HG03342 (cell line): ENCODE measurements around the gene CCL24.
"Not testable (repeated sequence)": the region's sequence is repeated elsewhere in the genome, so short reads cannot be mapped to it uniquely, and the experiment has no call there.

Source experiments
- ATAC-seq: cut with Tn5 transposase; IDR thresholded peaks from one replicate; pipeline ENCODE4 v1.9.1; 2021; ENCODE audit warnings: mild to moderate bottlenecking, moderate library complexity; ENCODE audit not compliant: unreplicated experiment

CCL24 gene

GRCh38 chr7:75820688-75821087 lies 7.1 kb upstream of the CCL24 start:
- no peak for ATAC-seq

GRCh38 chr7:75819711-75820110 lies 6.1 kb upstream of the CCL24 start:
- ATAC-seq = no peak

GRCh38 chr7:75818472-75818871 lies 4.9 kb upstream of the CCL24 start:
- no peak for ATAC-seq

GRCh38 chr7:75817116-75817515 lies 3.5 kb upstream of the CCL24 start:
- ATAC-seq = no peak

- no peak for ATAC-seq
These were observed 1.9 kb upstream of the CCL24 start for GRCh38 chr7:75815418-75816064.

GRCh38 chr7:75814407-75814947 lies 871 bp upstream of the CCL24 start:
- ATAC-seq = no peak

GRCh38 chr7:75813084-75813483 lies 522 bp downstream of the CCL24 start:
- ATAC-seq = no peak

- no peak for ATAC-seq
These were observed 1.5 kb downstream of the CCL24 start for GRCh38 chr7:75811894-75812678.

GRCh38 chr7:75809396-75809795 lies 4.2 kb downstream of the CCL24 start:
- no peak for ATAC-seq

GRCh38 chr7:75808106-75808505 lies 5.5 kb downstream of the CCL24 start:
- ATAC-seq = no peak

- ATAC-seq = no peak
These were observed 6.2 kb downstream of the CCL24 start for GRCh38 chr7:75807452-75807851.

GRCh38 chr7:75806560-75807307 lies 6.9 kb downstream of the CCL24 start:
- no peak for ATAC-seq

- no peak for ATAC-seq
These were observed 8.9 kb downstream of the CCL24 start for GRCh38 chr7:75804705-75805104.

GRCh38 chr7:75804004-75804403 lies 9.6 kb downstream of the CCL24 start:
- ATAC-seq = no peak

GRCh38 chr7:75802552-75802821 lies 11.1 kb downstream of the CCL24 start:
- ATAC-seq = no peak

- ATAC-seq = no peak
These were observed 14.8 kb downstream of the CCL24 start for GRCh38 chr7:75798770-75799169.

GRCh38 chr7:75796420-75796819 lies 17.2 kb downstream of the CCL24 start:
- no peak for ATAC-seq

- no peak for ATAC-seq
These were observed 17.7 kb downstream of the CCL24 start for GRCh38 chr7:75795831-75796285.

GRCh38 chr7:75793676-75794075 lies 19.9 kb downstream of the CCL24 start:
- ATAC-seq = no peak

- ATAC-seq = not testable (repeated sequence)
These were observed 21.0 kb downstream of the CCL24 start for GRCh38 chr7:75792567-75792966.

- ATAC-seq = no peak
These were observed 24.2 kb downstream of the CCL24 start for GRCh38 chr7:75789361-75789924.
